ENCODE measurements around the gene OR52A1.

Gene OR52A1

DNA sequence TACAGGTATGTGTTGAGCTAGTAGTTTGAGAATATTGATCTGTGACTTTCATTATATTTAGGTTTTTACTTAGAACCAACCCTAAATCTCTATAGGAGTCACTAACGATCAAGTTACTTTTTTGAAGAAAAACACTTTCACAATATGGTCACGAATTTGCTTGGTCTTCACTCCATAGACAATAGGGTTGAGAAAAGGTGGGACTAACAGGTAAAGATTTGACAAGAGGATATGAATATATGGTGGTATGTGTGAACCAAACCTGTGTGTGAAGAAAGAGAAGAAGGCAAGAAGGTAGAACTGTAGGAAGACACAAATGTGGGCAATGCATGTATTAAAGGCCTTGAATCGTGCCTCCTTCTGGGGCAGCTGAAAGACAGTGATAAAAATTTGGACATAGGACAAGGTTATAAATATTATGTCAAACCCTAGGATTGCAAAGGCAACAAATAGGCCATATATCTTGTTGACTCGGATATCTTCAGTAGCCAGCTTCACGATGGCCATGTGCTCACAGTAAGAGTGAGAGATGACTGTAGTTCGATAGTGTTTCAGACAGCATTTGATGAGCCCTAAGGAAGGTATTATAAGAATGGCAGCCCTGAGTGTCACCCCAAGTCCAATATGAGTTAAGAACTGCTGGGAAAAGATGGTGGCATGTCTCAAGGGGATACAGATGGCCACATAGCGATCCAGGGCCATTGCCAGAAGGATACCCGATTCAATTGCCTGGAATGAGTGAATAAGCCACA lies 22.8 kb downstream of the OR52A1 start:
- no peak for DNase-seq

GRCh38 chr11:5129457-5129877 lies 25.1 kb downstream of the OR52A1 start:
- no peak for DNase-seq

DNA sequence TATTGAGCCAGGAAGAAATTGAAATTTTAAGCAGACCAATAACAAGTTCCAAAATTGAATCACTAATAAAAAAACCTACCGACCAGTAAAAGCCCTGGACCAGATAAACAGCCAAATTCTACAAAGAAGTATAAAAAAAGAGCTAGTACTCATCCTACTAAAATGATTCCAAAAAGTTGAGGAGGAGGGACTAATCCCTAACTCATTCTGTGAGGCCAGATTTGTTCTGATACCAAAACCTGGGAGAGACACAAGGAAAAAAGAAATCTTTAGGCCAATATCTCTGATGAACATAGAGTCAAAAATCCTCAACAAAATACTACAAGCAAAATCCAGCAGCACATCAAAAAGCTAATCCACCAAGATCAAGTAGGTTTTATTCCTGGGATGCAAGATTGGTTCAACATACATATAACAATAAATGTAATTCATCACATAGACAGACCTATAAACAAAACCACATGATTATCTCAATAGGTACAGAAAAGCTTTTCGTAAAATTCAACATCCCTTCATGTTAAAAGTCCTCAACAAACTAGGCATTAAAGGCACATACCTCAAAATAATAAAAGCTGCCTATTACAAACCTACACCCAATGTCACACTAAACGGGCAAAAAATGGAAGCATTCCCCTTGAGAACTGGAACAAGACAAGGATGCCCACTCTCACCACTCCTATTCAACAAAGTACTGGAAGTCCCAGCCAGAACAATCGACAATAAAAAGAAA lies 29.5 kb downstream of the OR52A1 start:
- DNase-seq, result no peak

DNA sequence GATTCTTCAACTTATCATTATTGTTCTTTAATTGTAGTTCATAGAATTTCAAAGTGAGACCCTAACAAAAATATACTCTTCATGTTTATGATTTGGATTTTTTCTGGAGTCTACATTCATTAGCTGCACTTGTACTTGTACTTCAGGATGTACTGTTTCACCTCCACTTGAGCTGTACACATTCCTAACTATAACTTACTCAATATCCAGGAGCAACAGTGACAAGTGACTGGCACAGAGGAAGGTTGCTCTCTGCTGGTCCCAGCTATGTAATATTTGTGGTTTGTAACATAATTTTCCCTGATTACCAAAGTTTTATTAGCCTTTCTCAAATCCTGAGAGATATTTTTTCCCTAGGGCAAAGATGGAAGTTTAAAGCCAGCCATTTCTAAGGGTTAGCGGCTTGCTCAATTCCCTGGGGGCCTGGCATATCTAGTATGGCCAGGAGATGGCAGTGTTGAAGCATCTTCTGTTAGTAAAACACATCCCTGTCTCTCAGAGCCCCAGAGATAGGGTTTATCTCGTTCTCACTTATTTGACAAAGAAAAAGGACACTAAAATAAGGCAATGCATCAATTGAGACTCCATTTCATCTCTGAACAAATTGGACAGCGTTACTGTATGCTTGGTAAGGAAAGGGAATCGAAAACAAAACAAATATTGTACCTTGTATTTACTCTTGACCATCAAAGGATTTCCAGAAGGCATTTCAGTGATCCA lies 30.6 kb downstream of the OR52A1 start:
- peak; percentile 32 for DNase-seq

GRCh38 chr11:5118893-5119292 lies 35.7 kb downstream of the OR52A1 start:
- no peak for DNase-seq

DNA sequence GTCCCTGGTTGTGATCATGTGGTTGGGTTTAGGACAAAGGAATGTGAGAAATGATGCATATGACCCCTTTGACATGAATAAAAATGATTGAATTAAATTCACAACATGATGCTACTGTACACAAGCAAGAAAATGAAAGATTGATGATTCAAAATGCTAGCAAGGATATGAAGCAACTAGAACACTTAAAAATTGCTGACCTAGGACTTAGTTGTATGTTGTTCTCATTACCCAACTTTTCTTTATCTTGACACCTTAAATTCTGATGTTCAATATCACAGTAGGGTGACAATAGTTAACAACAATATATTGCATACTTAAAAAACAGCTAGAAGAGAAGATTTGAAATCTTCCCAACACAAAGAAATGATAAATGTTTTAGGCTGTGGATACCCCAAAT lies 37.0 kb downstream of the OR52A1 start:
- DNase-seq, result no peak

DNA sequence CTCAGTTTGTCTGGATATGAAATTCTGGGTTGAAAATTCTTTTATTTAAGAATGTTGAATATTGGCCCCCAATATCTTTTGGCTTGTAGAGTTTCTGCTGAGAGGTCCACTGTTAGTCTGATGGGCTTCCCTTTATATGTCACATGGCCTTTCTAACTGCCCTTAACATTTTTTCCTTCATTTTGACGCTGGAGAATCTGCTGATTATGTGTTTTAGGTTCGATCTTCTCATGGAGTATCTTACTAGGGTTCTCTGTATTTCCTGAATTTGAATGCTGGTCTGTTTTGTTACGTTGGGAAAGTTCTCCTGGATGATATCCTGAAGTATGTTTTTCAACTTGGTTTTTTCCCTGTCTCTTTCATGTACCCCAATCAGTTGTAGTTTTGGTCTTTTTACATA lies 39.2 kb downstream of the OR52A1 start:
- no peak for DNase-seq

- no peak for DNase-seq
These were observed 47.3 kb downstream of the OR52A1 start for GRCh38 chr11:5107285-5107684.

GRCh38 chr11:5103066-5103465 lies 51.5 kb downstream of the OR52A1 start:
- DNase-seq, result no peak

DNA sequence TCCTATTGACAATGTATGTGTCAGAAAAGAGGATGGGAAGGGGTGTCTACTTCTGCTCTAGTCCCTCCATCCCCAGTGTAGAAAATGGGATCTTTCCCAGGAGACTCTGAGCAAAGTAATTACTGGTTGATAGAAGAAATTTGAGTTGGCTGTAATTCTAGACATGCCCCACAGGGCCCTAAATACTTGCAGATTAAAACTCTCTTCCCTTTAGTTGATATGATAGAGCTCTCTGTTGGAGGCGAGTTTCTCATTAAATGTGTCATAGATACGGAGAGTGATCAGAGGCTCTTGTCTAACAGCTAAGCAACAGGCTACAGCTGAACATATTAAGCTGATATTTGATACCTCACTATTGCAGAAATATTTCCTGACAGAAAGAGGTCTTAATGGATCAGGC lies 52.3 kb downstream of the OR52A1 start:
- no peak for DNase-seq

- no peak for DNase-seq
These were observed 58.5 kb downstream of the OR52A1 start for GRCh38 chr11:5096011-5096410.
